Measurements from ENCODE around the gene CHMP6.

- TF ChIP-seq CTCF (IDR thresholded peaks at IDR 0.05 in 8 of 11, conservative IDR thresholded peaks at IDR 0.05 in 3 of 11) (no peak), POLR2A (IDR thresholded peaks at IDR 0.05) (no peak), POLR2AphosphoS5 (IDR thresholded peaks at IDR 0.05) (no peak)
Observed at GRCh38 chr17:80996422-80997305, 5.0 kb downstream of the CHMP6 start.
